ENCODE measurements around the gene KNOP1.

DNA sequence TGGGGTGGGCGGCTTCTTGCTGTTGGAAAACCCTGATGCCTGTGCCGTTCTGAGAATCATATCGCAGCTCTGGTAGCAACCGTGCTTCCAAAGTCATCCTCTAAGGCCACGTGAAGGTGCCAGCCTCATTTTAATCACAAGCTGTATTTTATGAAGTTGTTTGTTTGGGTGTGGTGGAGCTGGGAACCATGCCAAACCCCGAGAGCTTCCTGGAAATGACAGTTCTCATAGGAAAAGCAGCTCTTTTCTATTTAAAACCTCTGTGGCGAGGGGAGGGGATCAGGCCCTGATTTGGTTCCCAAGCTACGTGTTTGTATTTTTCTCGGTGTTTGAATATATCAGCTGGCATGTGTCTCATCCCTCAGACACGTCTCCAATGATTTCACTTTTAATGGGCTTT lies 21.7 kb downstream of the KNOP1 start:
- TF ChIP-seq, protein P1, sequence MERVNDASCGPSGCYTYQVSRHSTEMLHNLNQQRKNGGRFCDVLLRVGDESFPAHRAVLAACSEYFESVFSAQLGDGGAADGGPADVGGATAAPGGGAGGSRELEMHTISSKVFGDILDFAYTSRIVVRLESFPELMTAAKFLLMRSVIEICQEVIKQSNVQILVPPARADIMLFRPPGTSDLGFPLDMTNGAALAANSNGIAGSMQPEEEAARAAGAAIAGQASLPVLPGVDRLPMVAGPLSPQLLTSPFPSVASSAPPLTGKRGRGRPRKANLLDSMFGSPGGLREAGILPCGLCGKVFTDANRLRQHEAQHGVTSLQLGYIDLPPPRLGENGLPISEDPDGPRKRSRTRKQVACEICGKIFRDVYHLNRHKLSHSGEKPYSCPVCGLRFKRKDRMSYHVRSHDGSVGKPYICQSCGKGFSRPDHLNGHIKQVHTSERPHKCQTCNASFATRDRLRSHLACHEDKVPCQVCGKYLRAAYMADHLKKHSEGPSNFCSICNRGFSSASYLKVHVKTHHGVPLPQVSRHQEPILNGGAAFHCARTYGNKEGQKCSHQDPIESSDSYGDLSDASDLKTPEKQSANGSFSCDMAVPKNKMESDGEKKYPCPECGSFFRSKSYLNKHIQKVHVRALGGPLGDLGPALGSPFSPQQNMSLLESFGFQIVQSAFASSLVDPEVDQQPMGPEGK (CRISPR knock-in tag; IDR thresholded peaks at IDR 0.05; ENCODE audit: borderline replicate concordance): no peak
- no peak for TF ChIP-seq ZFP3 (CRISPR knock-in tag; IDR thresholded peaks at IDR 0.05)
- TF ChIP-seq, protein P2, sequence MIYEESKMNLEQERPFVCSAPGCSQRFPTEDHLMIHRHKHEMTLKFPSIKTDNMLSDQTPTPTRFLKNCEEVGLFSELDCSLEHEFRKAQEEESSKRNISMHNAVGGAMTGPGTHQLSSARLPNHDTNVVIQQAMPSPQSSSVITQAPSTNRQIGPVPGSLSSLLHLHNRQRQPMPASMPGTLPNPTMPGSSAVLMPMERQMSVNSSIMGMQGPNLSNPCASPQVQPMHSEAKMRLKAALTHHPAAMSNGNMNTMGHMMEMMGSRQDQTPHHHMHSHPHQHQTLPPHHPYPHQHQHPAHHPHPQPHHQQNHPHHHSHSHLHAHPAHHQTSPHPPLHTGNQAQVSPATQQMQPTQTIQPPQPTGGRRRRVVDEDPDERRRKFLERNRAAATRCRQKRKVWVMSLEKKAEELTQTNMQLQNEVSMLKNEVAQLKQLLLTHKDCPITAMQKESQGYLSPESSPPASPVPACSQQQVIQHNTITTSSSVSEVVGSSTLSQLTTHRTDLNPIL (CRISPR knock-in tag; IDR thresholded peaks at IDR 0.05; ENCODE audit: low read depth): no peak
- TF ChIP-seq RARB (CRISPR knock-in tag; IDR thresholded peaks at IDR 0.05): no peak
- TF ChIP-seq, protein P3, sequence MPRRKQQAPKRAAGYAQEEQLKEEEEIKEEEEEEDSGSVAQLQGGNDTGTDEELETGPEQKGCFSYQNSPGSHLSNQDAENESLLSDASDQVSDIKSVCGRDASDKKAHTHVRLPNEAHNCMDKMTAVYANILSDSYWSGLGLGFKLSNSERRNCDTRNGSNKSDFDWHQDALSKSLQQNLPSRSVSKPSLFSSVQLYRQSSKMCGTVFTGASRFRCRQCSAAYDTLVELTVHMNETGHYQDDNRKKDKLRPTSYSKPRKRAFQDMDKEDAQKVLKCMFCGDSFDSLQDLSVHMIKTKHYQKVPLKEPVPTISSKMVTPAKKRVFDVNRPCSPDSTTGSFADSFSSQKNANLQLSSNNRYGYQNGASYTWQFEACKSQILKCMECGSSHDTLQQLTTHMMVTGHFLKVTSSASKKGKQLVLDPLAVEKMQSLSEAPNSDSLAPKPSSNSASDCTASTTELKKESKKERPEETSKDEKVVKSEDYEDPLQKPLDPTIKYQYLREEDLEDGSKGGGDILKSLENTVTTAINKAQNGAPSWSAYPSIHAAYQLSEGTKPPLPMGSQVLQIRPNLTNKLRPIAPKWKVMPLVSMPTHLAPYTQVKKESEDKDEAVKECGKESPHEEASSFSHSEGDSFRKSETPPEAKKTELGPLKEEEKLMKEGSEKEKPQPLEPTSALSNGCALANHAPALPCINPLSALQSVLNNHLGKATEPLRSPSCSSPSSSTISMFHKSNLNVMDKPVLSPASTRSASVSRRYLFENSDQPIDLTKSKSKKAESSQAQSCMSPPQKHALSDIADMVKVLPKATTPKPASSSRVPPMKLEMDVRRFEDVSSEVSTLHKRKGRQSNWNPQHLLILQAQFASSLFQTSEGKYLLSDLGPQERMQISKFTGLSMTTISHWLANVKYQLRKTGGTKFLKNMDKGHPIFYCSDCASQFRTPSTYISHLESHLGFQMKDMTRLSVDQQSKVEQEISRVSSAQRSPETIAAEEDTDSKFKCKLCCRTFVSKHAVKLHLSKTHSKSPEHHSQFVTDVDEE (CRISPR knock-in tag; IDR thresholded peaks at IDR 0.05): no peak
- no peak for TF ChIP-seq ARNTL (CRISPR knock-in tag; IDR thresholded peaks at IDR 0.05; ENCODE audit: borderline replicate concordance, low read depth)
- no peak for TF ChIP-seq ZFP30 (CRISPR knock-in tag; IDR thresholded peaks at IDR 0.05)
- TF ChIP-seq SNAI2 (CRISPR knock-in tag; IDR thresholded peaks at IDR 0.05): no peak
- no peak for TF ChIP-seq ISL1 (CRISPR knock-in tag; IDR thresholded peaks at IDR 0.05)
- TF ChIP-seq ZNF8 (CRISPR knock-in tag; IDR thresholded peaks at IDR 0.05): no peak
- TF ChIP-seq, protein P4, sequence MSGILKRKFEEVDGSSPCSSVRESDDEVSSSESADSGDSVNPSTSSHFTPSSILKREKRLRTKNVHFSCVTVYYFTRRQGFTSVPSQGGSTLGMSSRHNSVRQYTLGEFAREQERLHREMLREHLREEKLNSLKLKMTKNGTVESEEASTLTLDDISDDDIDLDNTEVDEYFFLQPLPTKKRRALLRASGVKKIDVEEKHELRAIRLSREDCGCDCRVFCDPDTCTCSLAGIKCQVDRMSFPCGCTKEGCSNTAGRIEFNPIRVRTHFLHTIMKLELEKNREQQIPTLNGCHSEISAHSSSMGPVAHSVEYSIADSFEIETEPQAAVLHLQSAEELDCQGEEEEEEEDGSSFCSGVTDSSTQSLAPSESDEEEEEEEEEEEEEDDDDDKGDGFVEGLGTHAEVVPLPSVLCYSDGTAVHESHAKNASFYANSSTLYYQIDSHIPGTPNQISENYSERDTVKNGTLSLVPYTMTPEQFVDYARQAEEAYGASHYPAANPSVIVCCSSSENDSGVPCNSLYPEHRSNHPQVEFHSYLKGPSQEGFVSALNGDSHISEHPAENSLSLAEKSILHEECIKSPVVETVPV (CRISPR knock-in tag; IDR thresholded peaks at IDR 0.05): no peak
- TF ChIP-seq PPARA (CRISPR knock-in tag; IDR thresholded peaks at IDR 0.05; ENCODE audit: borderline replicate concordance): no peak

All from SK-N-SH treated with all-trans-retinoic acid at 6 μM for 48 hours (cell line).